Keratinocyte (primary cell): ENCODE results near the gene C2orf92. TPM values are rescaled to one million over a fixed set of nuclear protein-coding genes. Genes with fewer than 3 reads are reported as not detected.

Source experiments
- DNase-seq: peaks from one replicate; pipeline ENCODE4 v3.0.0-alpha.2; 2011; ENCODE audit warnings: low read depth, missing footprints, low spot score
- FAIRE-seq: peaks from 2 replicates; lab custom pipeline; 2011; peaks lifted over from hg19 to GRCh38; lab: Jason Lieb, UNC
- H2AFZ ChIP-seq: 2 replicates; pipeline ENCODE4 v1.6.0; 2012; ENCODE audit warnings: low read length, control low read depth, inconsistent platforms; ENCODE audit not compliant: control insufficient read depth
- H3K27ac ChIP-seq: 2 replicates; pipeline ENCODE4 v1.5.1; 2011; ENCODE audit warnings: low read length; ENCODE audit not compliant: control insufficient read depth, insufficient read depth
- H3K27me3 ChIP-seq: 3 replicates; pipeline ENCODE4 v1.6.0; 2011; ENCODE audit warnings: low read length; ENCODE audit not compliant: control insufficient read depth, insufficient read depth; ENCODE audit errors: extremely low read depth
- H3K36me3 ChIP-seq, 2 experiments: 2 replicates in 1 of 2; 3 replicates in 1 of 2; pipeline ENCODE4 v1.5.1; 2011; ENCODE audit warnings: low read length in 2 of 2, mild to moderate bottlenecking in 1 of 2; ENCODE audit not compliant: control insufficient read depth in 2 of 2, insufficient read depth in 2 of 2; ENCODE audit errors: extremely low read depth in 1 of 2
- H3K4me1 ChIP-seq: 3 replicates; pipeline ENCODE4 v1.5.1; 2011; ENCODE audit warnings: low read length; ENCODE audit not compliant: control insufficient read depth, insufficient read depth; ENCODE audit errors: extremely low read depth
- H3K4me2 ChIP-seq: 3 replicates; pipeline ENCODE4 v1.6.0; 2011; ENCODE audit warnings: low read depth, low read length; ENCODE audit not compliant: control insufficient read depth, insufficient read depth; ENCODE audit errors: extremely low read depth
- H3K4me3 ChIP-seq, 3 experiments: fragments of 200-600 bp in 1 of 3; sonication (generic) in 1 of 3; 2 replicates in 2 of 3; 3 replicates in 1 of 3; pipeline ENCODE4 v1.5.1; 2011 to 2016; ENCODE audit warnings: low read length in 3 of 3, mild to moderate bottlenecking in 3 of 3, control low read depth in 2 of 3, inconsistent platforms in 1 of 3, low read depth in 1 of 3, mixed read lengths in 1 of 3, mixed run types in 1 of 3, moderate library complexity in 1 of 3; ENCODE audit not compliant: control insufficient read depth in 2 of 3, insufficient read depth in 2 of 3; ENCODE audit errors: extremely low read depth in 1 of 3
- H3K79me2 ChIP-seq: 2 replicates; pipeline ENCODE4 v1.6.0; 2012; ENCODE audit warnings: low read length; ENCODE audit not compliant: control insufficient read depth, insufficient read depth
- H3K9ac ChIP-seq: 3 replicates; pipeline ENCODE4 v1.6.0; 2011; ENCODE audit warnings: low read length; ENCODE audit not compliant: control insufficient read depth, insufficient read depth; ENCODE audit errors: extremely low read depth
- H3K9me1 ChIP-seq: 3 replicates; pipeline ENCODE4 v1.6.0; 2011; ENCODE audit warnings: low read length; ENCODE audit not compliant: control insufficient read depth, insufficient read depth; ENCODE audit errors: extremely low read depth
- H3K9me3 ChIP-seq: 2 replicates; pipeline ENCODE4 v1.5.1; 2012; ENCODE audit warnings: low read depth, low read length; ENCODE audit not compliant: control insufficient read depth
- H4K20me1 ChIP-seq: 3 replicates; pipeline ENCODE4 v1.6.0; 2011; ENCODE audit warnings: low read length; ENCODE audit not compliant: control insufficient read depth, insufficient read depth; ENCODE audit errors: extremely low read depth
- EZH2 ChIP-seq: IDR thresholded peaks from one replicate; pipeline ENCODE4 v1.6.1; 2012; ENCODE audit warnings: inconsistent platforms, mild to moderate bottlenecking, low read length, moderate library complexity
- dilution Hi-C: fragments of 300-500 bp; cut with MboI; formaldehyde crosslinking; loops from one replicate; pipeline ENCODE4 v1.7.0; 2020; ENCODE audit warnings: low sequenced_read_pairs; ENCODE audit not compliant: extremely low pct_ligation_motif_present
- polyA plus RNA-seq, 5 experiments: library from polyadenylated mRNA; depleted of rRNA in 3 of 5; stranded (reverse) in 3 of 5; stranded (forward) in 1 of 5; unstranded in 1 of 5; fragments of >200 nt; gene quantifications; 1 replicate in 1 of 5; 2 replicates in 3 of 5; 3 replicates in 1 of 5; pipeline versions ENCODE4 v1.2.1 to v1.2.3, GENCODE V29; 2011 to 2012; ENCODE audit warnings: missing spikeins in 2 of 5, low read depth in 1 of 5, low replicate concordance in 1 of 5
- TF ChIP-seq, protein P1 (sequence below), 3 experiments: IDR thresholded peaks in 1 of 3; conservative IDR thresholded peaks in 1 of 3; optimal IDR thresholded peaks in 1 of 3; 2 replicates in 2 of 3; 3 replicates in 1 of 3; pipeline versions ENCODE3 to v1.5.1; 2011; ENCODE audit warnings: low read length in 3 of 3, mild to moderate bottlenecking in 3 of 3, moderate library complexity in 2 of 3, control low read depth in 1 of 3, inconsistent platforms in 1 of 3; ENCODE audit not compliant: insufficient read depth in 2 of 3; ENCODE audit errors: extremely low read depth in 1 of 3

The C2orf92 gene
- polyA plus RNA-seq, 1 donor (not counting 4 experiments of a cell fraction or from before 2014, with no cell fraction given) = 1.6 TPM

DNA sequence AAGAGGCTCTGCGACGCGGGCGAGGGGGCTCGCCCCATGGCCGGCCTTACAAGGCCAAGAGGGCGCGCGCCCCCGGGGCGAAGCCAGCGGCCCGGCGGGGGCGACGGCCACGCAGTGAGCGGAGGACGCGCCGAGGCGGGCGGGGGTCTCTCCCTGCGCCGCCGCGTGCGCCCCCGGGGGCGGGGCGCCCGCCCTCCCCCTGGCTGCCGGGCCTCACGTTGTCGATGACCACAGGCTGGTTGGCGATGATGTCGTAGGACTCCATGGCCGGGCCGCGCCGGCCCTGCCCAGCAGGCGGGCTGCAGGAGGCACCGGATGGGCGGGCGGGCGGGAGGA is 5.9 kb upstream of the C2orf92 start:
- no peaks in the 10 kb centered on the region for H3K9me3 ChIP-seq
- H2AFZ ChIP-seq = peak overlapping the region; percentile 30
- dilution Hi-C loops = no loop called here
- no peaks in the 10 kb centered on the region for H3K9me1 ChIP-seq
- H4K20me1 ChIP-seq = no peaks in the 10 kb centered on the region
- peaks cover 26% of the 10 kb centered on the region for H3K79me2 ChIP-seq
- no peak for DNase-seq
- no peak for FAIRE-seq
- H3K36me3 ChIP-seq = peaks cover 6 to 9% of the 10 kb centered on the region in 2 experiments
- H3K9ac ChIP-seq = peak overlapping the region; percentile 83
- H3K4me2 ChIP-seq = peak overlapping the region; percentile 74
- peak overlapping the region; percentile 65 to 87 (median 82) for H3K4me3 ChIP-seq
- H3K27me3 ChIP-seq = no peaks in the 10 kb centered on the region
- no peak for TF ChIP-seq EZH2
- TF ChIP-seq, protein P1, sequence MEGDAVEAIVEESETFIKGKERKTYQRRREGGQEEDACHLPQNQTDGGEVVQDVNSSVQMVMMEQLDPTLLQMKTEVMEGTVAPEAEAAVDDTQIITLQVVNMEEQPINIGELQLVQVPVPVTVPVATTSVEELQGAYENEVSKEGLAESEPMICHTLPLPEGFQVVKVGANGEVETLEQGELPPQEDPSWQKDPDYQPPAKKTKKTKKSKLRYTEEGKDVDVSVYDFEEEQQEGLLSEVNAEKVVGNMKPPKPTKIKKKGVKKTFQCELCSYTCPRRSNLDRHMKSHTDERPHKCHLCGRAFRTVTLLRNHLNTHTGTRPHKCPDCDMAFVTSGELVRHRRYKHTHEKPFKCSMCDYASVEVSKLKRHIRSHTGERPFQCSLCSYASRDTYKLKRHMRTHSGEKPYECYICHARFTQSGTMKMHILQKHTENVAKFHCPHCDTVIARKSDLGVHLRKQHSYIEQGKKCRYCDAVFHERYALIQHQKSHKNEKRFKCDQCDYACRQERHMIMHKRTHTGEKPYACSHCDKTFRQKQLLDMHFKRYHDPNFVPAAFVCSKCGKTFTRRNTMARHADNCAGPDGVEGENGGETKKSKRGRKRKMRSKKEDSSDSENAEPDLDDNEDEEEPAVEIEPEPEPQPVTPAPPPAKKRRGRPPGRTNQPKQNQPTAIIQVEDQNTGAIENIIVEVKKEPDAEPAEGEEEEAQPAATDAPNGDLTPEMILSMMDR (optimal IDR thresholded peaks at IDR 0.05 in 1 of 3, IDR thresholded peaks at IDR 0.05 in 1 of 3, conservative IDR thresholded peaks at IDR 0.05 in 1 of 3; ENCODE audit: extremely low read depth in 1 of 3, insufficient read depth in 2 of 3, low read length in 3 of 3) = no peak
- peak overlapping the region; percentile 89 for H3K27ac ChIP-seq
- H3K4me1 ChIP-seq = peaks cover 9% of the 10 kb centered on the region

DNA sequence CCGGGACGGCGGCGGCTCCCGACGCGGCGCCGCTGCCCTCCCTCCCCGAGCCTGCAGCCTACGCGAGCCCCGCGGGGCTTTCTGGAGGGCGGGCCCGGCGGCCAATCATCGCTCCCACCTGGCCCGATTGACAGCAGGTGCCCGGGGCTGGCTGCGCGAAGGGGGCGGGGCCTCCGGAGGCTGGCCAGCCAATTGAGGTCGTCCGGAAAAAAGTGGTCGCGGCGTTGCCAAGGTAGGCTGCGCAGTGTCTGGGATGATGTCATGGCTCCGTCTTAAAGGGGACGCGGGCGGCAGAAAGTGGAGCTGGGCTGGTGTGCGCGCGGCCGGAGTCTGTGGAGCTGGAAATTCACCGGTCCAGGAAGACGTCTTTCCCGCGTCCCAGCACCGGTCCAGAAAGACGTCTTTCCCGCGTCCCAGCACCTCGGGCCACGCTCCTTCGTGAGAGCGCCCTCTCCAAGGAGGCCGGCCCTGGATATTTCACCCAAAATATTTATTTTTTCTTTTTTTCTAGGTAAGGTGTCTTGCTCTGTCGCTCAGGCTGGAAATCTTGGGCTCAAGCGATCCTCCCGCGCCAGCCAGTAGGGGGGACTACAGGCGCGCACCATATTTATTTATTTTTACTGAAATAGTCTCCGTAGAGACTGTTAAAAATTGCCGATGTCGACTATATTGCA is 5.4 kb upstream of the C2orf92 start, which contains the start of gene ACTR1B:
Gene ACTR1B (minus strand): TSS at position 83 of the 674 bp plus-strand sequence. CDS start 154 bp downstream, outside the sequence.
- dilution Hi-C loops = no loop called here
- H3K9ac ChIP-seq = peak within 1 kb of the TSS; percentile 89
- peak within 1 kb of the TSS; percentile 87 for H3K4me2 ChIP-seq
- no peaks in the 10 kb centered on the region for H4K20me1 ChIP-seq
- peak within 1 kb of the TSS; percentile 89 for H3K27ac ChIP-seq
- peaks cover 9% of the 10 kb centered on the region for H3K4me1 ChIP-seq
- H3K79me2 ChIP-seq = peaks cover 26% of the 10 kb centered on the region
- H3K4me3 ChIP-seq = peak within 1 kb of the TSS; percentile 65 to 87 (median 82)
- peaks cover 6% of the 10 kb centered on the region in 2 experiments for H3K36me3 ChIP-seq
- DNase-seq (peak; percentile 88), FAIRE-seq (no peak)
- H3K27me3 ChIP-seq = no peaks in the 10 kb centered on the region
- no peaks in the 10 kb centered on the region for H3K9me3 ChIP-seq
- no peaks in the 10 kb centered on the region for H3K9me1 ChIP-seq
- peak within 1 kb of the TSS; percentile 87 for H2AFZ ChIP-seq
- TF ChIP-seq EZH2 = no peak
- TF ChIP-seq, protein P1 (optimal IDR thresholded peaks at IDR 0.05 in 1 of 3, IDR thresholded peaks at IDR 0.05 in 1 of 3, conservative IDR thresholded peaks at IDR 0.05 in 1 of 3; ENCODE audit: extremely low read depth in 1 of 3, insufficient read depth in 2 of 3, low read length in 3 of 3) = peak; percentile 35 to 51 (median 37)
